ENCODE measurements around the gene CYP2J2. TPM values are rescaled to one million over a fixed set of nuclear protein-coding genes. Genes with fewer than 3 reads are reported as not detected.
"Not testable (repeated sequence)": the region's sequence is repeated elsewhere in the genome, so short reads cannot be mapped to it uniquely, and the experiment has no call there.

Gene CYP2J2
- total and polyA plus RNA-seq, 2 donors (not counting 3 experiments of a cell fraction or from before 2014, with no cell fraction given), result 0.06 to 0.27 TPM

- intact Hi-C loops (cut with micrococcal nuclease), result no loop called here
- no peak overlapping the region for H3K4me3 ChIP-seq (replicated peaks in 1 of 3; ENCODE audit: insufficient read depth in 1 of 3, low read depth in 1 of 3, low read length in 3 of 3)
- H3K9ac ChIP-seq (replicated peaks; ENCODE audit: extremely low read depth, insufficient read depth, low read length), result no peak overlapping the region
- peaks cover 0 to 1% of the 10 kb centered on the region in 2 experiments for H3K27me3 ChIP-seq (ENCODE audit: control insufficient read depth in 2 of 2, insufficient read depth in 2 of 2, low read length in 2 of 2)
- dilution Hi-C loops (cut with MboI; ENCODE audit: extremely low pct_ligation_motif_present, low sequenced_read_pairs), result no loop called here
- H3K9me3 ChIP-seq (replicated peaks; ENCODE audit: control insufficient read depth, insufficient read depth, low read length), result no peaks in the 10 kb centered on the region
- ChIA-PET POLR2A (no interaction called here), CTCF (interaction anchor here (1.2 kb wide), 1 partner anchor 91 kb away, joined by 3 read pairs; no protein-coding TSS in a partner anchor)
- no peaks in the 10 kb centered on the region for H4K20me1 ChIP-seq (replicated peaks; ENCODE audit: control insufficient read depth, extremely low read depth, insufficient read depth, low read length)
- H3K4me1 ChIP-seq (ENCODE audit: control insufficient read depth, extremely low read depth, insufficient read depth, low read length), result no peaks in the 10 kb centered on the region
- H2AFZ ChIP-seq (ENCODE audit: low read depth, low read length), result no peak overlapping the region
- H3K27ac ChIP-seq (ENCODE audit: insufficient read depth, low read depth, low read length), result no peak overlapping the region
- DNase-seq (ENCODE audit: low read depth, low spot score) (no peak), FAIRE-seq (no peak)
- H3K36me3 ChIP-seq (ENCODE audit: control insufficient read depth in 2 of 2, extremely low read depth in 1 of 2, insufficient read depth in 2 of 2, low read length in 2 of 2), result no peaks in the 10 kb centered on the region
- no peak overlapping the region for H3K4me2 ChIP-seq (ENCODE audit: insufficient read depth, low read length)
- BruUV-seq (replicated peaks), result no TSS peak
- no peaks in the 10 kb centered on the region for H3K79me2 ChIP-seq (ENCODE audit: control insufficient read depth, insufficient read depth, low read length)
- TF ChIP-seq JUN (IDR thresholded peaks at IDR 0.05; ENCODE audit: borderline replicate concordance, insufficient read depth, insufficient read length, low read depth), result no peak
- TF ChIP-seq POLR2A (IDR thresholded peaks at IDR 0.05; ENCODE audit: low read depth, low read length), result no peak
- TF ChIP-seq EZH2 (IDR thresholded peaks at IDR 0.05; ENCODE audit: borderline replicate concordance, low read depth, low read length, severe bottlenecking), result no peak
- TF ChIP-seq GATA2 (IDR thresholded peaks at IDR 0.05; ENCODE audit: insufficient read depth, insufficient read length, low read depth, low read length), result no peak
- no peak for TF ChIP-seq FOS (IDR thresholded peaks at IDR 0.05; ENCODE audit: borderline replicate concordance, insufficient read depth, low read length)
- no peak for TF ChIP-seq MYC (IDR thresholded peaks at IDR 0.05; ENCODE audit: low read depth, low read length)
- TF ChIP-seq POLR2AphosphoS5 (IDR thresholded peaks at IDR 0.05; ENCODE audit: insufficient read depth, low read depth, low read length), result no peak
- no peak for TF ChIP-seq CTCF (IDR thresholded peaks at IDR 0.05; ENCODE audit: extremely low read depth in 1 of 2, insufficient read depth in 1 of 2, low read depth in 1 of 2, low read length in 2 of 2)
- TF ChIP-seq MAX (IDR thresholded peaks at IDR 0.05; ENCODE audit: insufficient read depth, insufficient read length), result no peak
- no peaks in the 10 kb centered on the region for H3K9me1 ChIP-seq (replicated peaks; ENCODE audit: control insufficient read depth, extremely low read depth, insufficient read depth, low read length)
Measured at GRCh38 chr1:59856725-59857338, 69.7 kb downstream of the CYP2J2 start.

GRCh38 chr1:59855297-59855696, 71.3 kb downstream of the CYP2J2 start:
- H3K9ac ChIP-seq (replicated peaks; ENCODE audit: extremely low read depth, insufficient read depth, low read length); BruUV-seq (replicated peaks); intact Hi-C loops (cut with micrococcal nuclease); H3K4me2 ChIP-seq (ENCODE audit: insufficient read depth, low read length); dilution Hi-C loops (cut with MboI; ENCODE audit: extremely low pct_ligation_motif_present, low sequenced_read_pairs); FAIRE-seq; H3K4me1 ChIP-seq (ENCODE audit: control insufficient read depth, extremely low read depth, insufficient read depth, low read length); DNase-seq (ENCODE audit: low read depth, low spot score); H3K27me3 ChIP-seq (ENCODE audit: control insufficient read depth in 2 of 2, insufficient read depth in 2 of 2, low read length in 2 of 2); H3K79me2 ChIP-seq (ENCODE audit: control insufficient read depth, insufficient read depth, low read length); H2AFZ ChIP-seq (ENCODE audit: low read depth, low read length); CTCF ChIA-PET; POLR2A ChIA-PET; H3K36me3 ChIP-seq (ENCODE audit: control insufficient read depth in 2 of 2, extremely low read depth in 1 of 2, insufficient read depth in 2 of 2, low read length in 2 of 2); H3K9me3 ChIP-seq (replicated peaks; ENCODE audit: control insufficient read depth, insufficient read depth, low read length); H3K4me3 ChIP-seq (replicated peaks in 1 of 3; ENCODE audit: insufficient read depth in 1 of 3, low read depth in 1 of 3, low read length in 3 of 3); H3K27ac ChIP-seq (ENCODE audit: insufficient read depth, low read depth, low read length); H3K9me1 ChIP-seq (replicated peaks; ENCODE audit: control insufficient read depth, extremely low read depth, insufficient read depth, low read length); H4K20me1 ChIP-seq (replicated peaks; ENCODE audit: control insufficient read depth, extremely low read depth, insufficient read depth, low read length): not testable (repeated sequence)

All from endothelial cell of umbilical vein (primary cell).